HG03045 (cell line): Measurements from ENCODE around the gene ZNF609.
A peak's percentile ranks its signal among the peaks of the same experiment; 100 is the strongest.
"Not testable (repeated sequence)": the region's sequence is repeated elsewhere in the genome, so short reads cannot be mapped to it uniquely, and the experiment has no call there.

Source experiments
- ATAC-seq: cut with Tn5 transposase; IDR thresholded peaks from one replicate; pipeline ENCODE4 v1.9.1; 2021; ENCODE audit warnings: mild to moderate bottlenecking, moderate library complexity; ENCODE audit not compliant: unreplicated experiment

The ZNF609 gene

GRCh38 chr15:64456634-64457108, 3.7 kb upstream of the ZNF609 start:
- ATAC-seq: no peak

DNA sequence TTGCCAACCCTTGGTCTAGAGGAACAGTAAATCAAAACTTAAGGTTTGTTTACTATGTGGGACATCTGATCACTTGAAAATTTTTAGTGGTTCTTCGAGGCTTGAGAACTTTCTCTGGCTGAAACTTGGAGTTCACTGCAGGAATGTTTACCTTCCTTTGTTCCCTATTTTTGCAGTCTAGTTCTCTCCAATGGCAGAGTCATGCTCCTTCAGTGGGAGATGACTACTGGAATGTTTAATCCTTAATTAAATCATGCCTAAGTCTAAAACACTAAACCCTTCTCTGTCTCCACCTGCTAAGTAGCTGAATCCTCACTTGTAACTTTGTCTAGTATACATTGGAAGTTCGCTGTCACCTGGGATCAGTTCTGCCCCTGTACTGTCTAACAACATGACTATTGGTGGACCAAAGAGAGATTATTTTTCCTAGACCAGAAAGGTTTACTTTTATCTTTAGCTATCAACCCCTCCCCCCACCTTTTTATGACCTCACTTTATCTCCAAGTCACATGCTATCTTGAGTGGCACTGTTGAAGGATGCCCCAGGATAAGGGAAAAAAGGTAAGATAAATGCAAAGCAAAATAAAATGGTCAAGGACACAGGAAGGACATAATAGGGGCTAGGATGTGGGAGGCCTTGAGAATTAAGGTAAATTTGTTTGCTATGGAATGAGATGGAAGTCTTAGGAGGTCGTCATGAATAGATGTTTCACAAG, 1.2 kb upstream of the ZNF609 start:
- ATAC-seq: no peak

- peak; percentile 15 for ATAC-seq
Measured at GRCh38 chr15:64460724-64461720, 644 bp downstream of the ZNF609 start.

GRCh38 chr15:64461721-64462162, 1.4 kb downstream of the ZNF609 start:
- no peak for ATAC-seq

GRCh38 chr15:64462492-64462891, 2.1 kb downstream of the ZNF609 start:
- no peak for ATAC-seq

GRCh38 chr15:64464276-64465005, 4.1 kb downstream of the ZNF609 start:
- no peak for ATAC-seq

- ATAC-seq: no peak
Measured at GRCh38 chr15:64466408-64467141, 6.2 kb downstream of the ZNF609 start.

DNA sequence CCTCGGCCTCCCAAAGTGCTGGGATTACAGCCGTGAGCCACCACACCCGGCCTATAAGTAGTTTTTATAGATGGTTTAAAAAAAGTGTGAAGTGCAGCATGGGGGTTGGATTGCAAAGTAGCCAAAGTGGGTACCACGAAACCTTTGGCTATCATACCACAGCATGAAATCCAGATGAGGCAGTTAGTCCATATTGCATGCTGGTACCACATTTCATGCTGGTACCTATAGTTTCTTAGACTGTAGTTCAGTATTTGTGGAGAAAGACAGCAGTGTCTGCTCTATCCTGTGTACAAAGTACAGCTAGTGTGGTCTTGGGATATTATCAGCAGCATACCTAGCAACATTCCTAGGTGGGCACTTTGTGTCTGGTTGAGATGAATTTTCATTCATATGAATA, 11.8 kb downstream of the ZNF609 start:
- ATAC-seq: no peak

DNA sequence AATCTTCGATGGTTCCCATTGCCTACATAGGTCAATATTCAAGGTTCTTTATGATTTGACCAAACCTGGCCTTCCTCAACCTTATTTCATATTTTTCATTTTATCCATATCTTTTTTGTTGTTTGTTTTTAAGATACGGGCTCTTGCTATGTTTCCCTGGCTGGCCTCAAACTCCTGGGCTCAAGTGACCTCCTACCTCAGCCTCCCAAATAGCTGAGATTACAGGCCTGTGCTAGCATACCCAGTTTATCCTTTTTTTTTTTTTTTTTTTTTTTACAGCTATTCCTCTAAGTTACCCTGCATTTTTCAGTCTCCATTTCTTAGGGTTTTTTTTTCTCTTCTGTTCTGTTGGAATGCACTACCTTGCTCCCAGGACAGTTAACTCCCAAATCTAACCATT, 14.5 kb downstream of the ZNF609 start:
- no peak for ATAC-seq

DNA sequence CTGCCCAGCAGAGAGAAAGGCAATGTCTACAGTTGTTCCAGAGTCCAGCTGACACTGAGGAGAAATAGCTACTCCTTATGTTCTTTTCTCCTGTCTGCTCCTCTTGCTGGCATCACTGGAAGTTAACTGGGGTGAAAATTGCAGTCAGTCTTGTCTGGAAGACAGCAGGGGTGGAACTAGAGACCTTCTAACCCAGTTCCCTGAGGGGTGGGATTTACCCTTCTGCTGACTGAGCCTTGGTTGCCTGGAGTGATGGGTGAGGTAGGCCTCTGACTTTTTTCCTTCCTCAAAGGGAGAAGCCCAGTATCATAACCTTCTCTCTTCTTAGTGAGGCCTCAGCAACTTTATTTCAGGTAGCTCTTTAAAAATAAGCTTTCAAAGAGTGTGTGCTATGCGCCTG, 16.2 kb downstream of the ZNF609 start:
- no peak for ATAC-seq

DNA sequence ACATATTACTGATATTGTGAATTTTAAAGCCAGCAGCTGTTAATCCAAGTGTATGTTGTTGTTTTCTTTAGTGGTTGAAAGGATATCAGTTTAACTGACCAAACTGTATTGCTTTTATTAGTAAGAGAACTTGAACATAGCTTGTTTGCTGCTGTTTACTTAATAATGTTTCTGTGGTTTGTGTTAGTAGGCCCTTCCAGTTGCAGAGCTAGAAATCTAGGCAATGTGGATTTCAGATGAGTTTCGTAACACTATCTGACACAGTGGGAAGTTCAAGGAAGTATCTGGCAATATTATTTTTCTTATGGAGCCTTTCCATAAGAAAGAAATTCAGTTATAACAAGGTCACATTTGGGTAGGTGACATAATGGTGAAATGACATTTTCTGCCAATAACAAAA, 18.5 kb downstream of the ZNF609 start:
- ATAC-seq: no peak

DNA sequence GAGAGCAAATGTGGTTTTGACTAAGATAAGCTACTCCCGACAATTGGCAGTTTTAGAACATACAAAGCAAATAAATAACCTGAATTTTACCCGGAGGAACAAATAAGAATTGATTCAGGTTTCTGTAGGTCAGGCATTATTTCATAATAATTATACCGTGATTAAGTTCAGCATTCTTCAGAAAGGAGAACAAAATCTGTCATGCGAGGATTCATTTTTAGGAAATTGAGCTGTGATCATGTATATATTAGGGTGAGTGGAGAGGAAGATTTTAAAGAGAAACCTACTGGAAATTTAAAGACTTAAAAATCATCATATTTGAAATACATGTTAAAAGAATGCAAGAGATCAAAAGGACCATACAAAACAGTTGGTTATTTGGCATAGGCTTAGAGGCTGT, 20.5 kb downstream of the ZNF609 start:
- no peak for ATAC-seq

DNA sequence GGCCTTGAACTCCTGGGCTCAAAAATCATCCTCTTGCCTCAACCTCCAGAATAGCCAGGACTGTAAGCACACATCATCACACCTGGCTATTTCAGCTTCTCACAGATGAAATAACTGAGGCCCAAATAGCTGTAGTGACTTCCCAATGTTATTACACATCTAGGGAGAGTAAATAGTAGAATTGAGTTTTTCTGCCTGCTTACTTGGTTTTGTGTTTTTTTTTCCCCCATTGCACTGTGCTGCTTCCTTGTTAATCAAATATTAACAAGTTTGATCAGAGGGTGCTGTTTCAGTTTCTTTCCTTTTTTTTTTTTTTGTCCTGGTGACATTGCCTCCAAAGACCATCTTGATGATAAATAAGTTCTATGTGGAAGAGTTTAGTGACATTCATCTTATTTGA, 23.4 kb downstream of the ZNF609 start:
- ATAC-seq: no peak

DNA sequence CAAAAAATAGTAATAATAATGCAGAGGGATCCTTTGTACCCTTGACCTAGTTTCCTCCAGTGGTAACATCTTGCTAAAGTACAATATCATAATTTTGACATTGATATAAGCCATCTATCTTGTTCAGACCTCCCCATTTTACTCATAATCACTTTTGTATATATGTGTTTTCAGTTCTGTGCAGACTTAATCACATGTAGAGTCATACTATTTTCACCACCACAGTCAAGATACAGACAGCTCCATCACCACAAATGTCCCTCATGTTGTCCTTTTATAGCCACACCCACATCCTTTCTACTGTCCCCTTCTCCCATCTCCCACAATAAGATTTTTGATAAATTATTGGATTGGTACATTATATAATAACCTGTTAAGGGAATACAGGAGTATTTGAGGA, 25.4 kb downstream of the ZNF609 start:
- ATAC-seq: no peak

DNA sequence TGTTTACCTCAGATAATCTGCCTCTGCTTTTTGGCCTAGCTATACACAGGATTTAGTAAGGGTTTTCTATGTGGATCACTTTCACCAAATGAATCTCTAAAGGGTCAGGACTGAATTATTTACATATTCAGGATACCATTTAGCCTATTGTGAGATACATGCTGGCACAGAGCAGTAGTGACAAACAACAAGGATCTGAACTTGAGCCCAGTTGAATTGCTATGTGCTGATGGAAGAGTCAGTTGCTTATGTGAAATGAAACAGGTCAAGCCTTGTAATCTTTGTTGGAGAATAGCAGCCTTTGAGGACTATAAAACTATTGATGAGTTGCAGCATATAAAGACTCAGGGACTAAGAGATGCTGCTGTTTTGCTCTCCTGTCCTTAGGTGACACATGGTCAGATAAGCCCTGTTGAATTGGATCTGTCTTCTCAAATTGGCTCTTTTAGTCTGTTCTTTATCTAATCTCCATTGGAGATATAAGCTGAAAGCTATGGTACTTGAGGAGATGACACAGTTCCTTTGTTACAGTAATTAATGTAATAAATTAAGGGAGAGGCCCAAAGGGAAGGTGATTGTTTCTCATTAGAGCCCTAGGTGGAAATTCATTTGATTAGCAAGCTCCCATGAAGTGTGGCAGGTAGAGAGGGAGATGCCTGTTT, 30.4 kb downstream of the ZNF609 start:
- ATAC-seq: no peak

DNA sequence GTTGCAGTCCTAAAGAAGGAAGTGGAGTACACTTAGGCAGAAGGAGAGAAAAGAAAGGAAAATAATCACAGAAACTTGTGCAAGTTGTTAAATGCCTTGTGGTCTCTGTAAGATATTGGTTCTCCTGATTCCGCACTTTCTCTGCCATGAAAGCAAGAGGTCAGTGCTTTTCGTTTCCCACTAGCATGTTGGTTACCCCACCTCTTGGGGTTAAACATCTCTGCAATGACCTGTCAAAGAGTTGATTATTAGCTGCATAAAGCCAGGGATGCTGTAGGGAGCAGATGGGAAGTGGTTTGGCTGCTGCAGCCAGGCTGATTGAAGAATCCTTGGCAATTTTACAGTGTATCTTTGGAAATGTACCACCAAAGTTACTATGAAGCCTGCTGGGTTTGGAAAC, 33.3 kb downstream of the ZNF609 start:
- ATAC-seq: no peak

- ATAC-seq: not testable (repeated sequence)
Measured at GRCh38 chr15:64495968-64496367, 35.6 kb downstream of the ZNF609 start.

GRCh38 chr15:64500695-64501395, 40.5 kb downstream of the ZNF609 start:
- no peak for ATAC-seq

- no peak for ATAC-seq
Measured at GRCh38 chr15:64501396-64501715, 41.0 kb downstream of the ZNF609 start.
